Measurements from ENCODE around the gene TRIM40.

The TRIM40 gene

GRCh38 chr6:30135757-30136156, at the start of gene TRIM40:
Gene TRIM40 (plus strand): TSS chr6:30136140. CDS start chr6:30137037, 897 bp downstream.
- no peak for DNase-seq (ENCODE audit: low read depth in 1 of 2, low spot score in 1 of 2)

- no peak for DNase-seq (ENCODE audit: low read depth in 1 of 2, low spot score in 1 of 2)
These were observed 48.1 kb upstream of the TRIM40 start for GRCh38 chr6:30087876-30088275.

GRCh38 chr6:30091577-30092381, 44.2 kb upstream of the TRIM40 start:
- DNase-seq (ENCODE audit: low read depth in 1 of 2, low spot score in 1 of 2): no peak

GRCh38 chr6:30092852-30093543, 42.9 kb upstream of the TRIM40 start:
- no peak for DNase-seq (ENCODE audit: low read depth in 1 of 2, low spot score in 1 of 2)

GRCh38 chr6:30093951-30094661, 41.8 kb upstream of the TRIM40 start:
- DNase-seq (ENCODE audit: low read depth in 1 of 2, low spot score in 1 of 2): no peak

GRCh38 chr6:30096829-30097228, 39.1 kb upstream of the TRIM40 start:
- DNase-seq (ENCODE audit: low read depth in 1 of 2, low spot score in 1 of 2): no peak

GRCh38 chr6:30097902-30098768, 37.8 kb upstream of the TRIM40 start:
- DNase-seq (ENCODE audit: low read depth in 1 of 2, low spot score in 1 of 2): no peak

- DNase-seq (ENCODE audit: low read depth in 1 of 2, low spot score in 1 of 2): no peak
These were observed 35.8 kb upstream of the TRIM40 start for GRCh38 chr6:30100154-30100553.

GRCh38 chr6:30100585-30101443, 35.1 kb upstream of the TRIM40 start:
- DNase-seq (ENCODE audit: low read depth in 1 of 2, low spot score in 1 of 2): no peak

- peak; percentile 47 to 57 for DNase-seq (ENCODE audit: low read depth in 1 of 2, low spot score in 1 of 2)
These were observed 34.2 kb upstream of the TRIM40 start for GRCh38 chr6:30101444-30102413.

- DNase-seq (ENCODE audit: low read depth in 1 of 2, low spot score in 1 of 2): no peak
These were observed 33.4 kb upstream of the TRIM40 start for GRCh38 chr6:30102414-30102969.

GRCh38 chr6:30102970-30103871, 32.7 kb upstream of the TRIM40 start:
- peak; percentile 62 to 67 for DNase-seq (ENCODE audit: low read depth in 1 of 2, low spot score in 1 of 2)

- no peak for DNase-seq (ENCODE audit: low read depth in 1 of 2, low spot score in 1 of 2)
These were observed 32.1 kb upstream of the TRIM40 start for GRCh38 chr6:30103872-30104179.

- no peak for DNase-seq (ENCODE audit: low read depth in 1 of 2, low spot score in 1 of 2)
These were observed 31.3 kb upstream of the TRIM40 start for GRCh38 chr6:30104661-30105060.

- no peak for DNase-seq (ENCODE audit: low read depth in 1 of 2, low spot score in 1 of 2)
These were observed 24.6 kb upstream of the TRIM40 start for GRCh38 chr6:30111266-30111856.

- no peak for DNase-seq (ENCODE audit: low read depth in 1 of 2, low spot score in 1 of 2)
These were observed 23.4 kb upstream of the TRIM40 start for GRCh38 chr6:30112402-30112994.

Measured in stimulated activated CD4-positive, alpha-beta T cell treated with anti-CD3 and anti-CD28 coated beads, Interleukin-15, amount 100 ng/mL, for 1 hour (primary cell).